ENCODE data around the gene FBXO45. TPM values are rescaled to one million over a fixed set of nuclear protein-coding genes. Genes with fewer than 3 reads are reported as not detected.
A peak's percentile ranks its signal among the peaks of the same experiment; 100 is the strongest.

Gene FBXO45
- total and polyA plus RNA-seq, 10 of the 15 experiments (the other 5 are each of a cell fraction or from before 2014, with no cell fraction given) = 4.0 to 17.3 (median 11.8) TPM

DNA sequence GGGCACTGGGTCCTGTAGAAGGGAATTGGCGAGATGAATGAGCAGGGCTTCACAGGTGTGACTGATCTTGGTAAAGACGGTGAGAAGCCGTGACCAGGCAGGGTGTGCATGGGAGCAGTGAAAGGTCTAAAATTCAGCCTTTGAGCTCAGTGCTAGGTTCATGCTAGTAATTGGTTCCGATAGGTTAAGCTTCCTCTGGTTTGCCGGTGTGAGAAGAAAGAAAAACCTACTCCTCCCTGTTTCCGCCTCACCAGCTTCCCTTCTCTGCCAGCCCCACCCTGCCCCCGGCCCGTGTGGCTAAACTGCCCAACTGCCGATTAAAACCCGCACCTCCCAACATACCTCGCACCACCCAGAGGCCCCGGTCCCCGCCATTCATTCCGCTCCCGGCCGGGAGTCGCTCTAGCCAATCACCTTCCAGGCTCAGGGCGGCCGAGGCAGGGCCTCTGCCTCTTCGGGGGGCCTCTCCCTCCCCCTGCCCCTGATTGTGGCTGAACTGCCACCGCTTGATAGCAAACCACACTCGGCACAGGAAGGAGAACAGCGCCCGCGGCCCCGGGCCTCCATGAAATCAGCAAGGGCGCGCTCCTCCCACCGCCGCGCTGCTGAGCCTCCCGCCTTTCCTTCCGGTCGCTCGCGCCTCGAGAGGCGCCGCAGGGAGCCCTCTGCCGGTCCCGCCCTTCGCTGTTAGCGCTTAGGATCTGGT lies 63.7 kb downstream of the FBXO45 start (continued):
- TF ChIP-seq, protein P1, sequence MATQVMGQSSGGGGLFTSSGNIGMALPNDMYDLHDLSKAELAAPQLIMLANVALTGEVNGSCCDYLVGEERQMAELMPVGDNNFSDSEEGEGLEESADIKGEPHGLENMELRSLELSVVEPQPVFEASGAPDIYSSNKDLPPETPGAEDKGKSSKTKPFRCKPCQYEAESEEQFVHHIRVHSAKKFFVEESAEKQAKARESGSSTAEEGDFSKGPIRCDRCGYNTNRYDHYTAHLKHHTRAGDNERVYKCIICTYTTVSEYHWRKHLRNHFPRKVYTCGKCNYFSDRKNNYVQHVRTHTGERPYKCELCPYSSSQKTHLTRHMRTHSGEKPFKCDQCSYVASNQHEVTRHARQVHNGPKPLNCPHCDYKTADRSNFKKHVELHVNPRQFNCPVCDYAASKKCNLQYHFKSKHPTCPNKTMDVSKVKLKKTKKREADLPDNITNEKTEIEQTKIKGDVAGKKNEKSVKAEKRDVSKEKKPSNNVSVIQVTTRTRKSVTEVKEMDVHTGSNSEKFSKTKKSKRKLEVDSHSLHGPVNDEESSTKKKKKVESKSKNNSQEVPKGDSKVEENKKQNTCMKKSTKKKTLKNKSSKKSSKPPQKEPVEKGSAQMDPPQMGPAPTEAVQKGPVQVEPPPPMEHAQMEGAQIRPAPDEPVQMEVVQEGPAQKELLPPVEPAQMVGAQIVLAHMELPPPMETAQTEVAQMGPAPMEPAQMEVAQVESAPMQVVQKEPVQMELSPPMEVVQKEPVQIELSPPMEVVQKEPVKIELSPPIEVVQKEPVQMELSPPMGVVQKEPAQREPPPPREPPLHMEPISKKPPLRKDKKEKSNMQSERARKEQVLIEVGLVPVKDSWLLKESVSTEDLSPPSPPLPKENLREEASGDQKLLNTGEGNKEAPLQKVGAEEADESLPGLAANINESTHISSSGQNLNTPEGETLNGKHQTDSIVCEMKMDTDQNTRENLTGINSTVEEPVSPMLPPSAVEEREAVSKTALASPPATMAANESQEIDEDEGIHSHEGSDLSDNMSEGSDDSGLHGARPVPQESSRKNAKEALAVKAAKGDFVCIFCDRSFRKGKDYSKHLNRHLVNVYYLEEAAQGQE (IDR thresholded peaks at IDR 0.05; ENCODE audit: low read depth, low read length) = 0 out of 2 replicates have a peak, but pooled peaks have one; percentile 23
- TF ChIP-seq, protein P2, sequence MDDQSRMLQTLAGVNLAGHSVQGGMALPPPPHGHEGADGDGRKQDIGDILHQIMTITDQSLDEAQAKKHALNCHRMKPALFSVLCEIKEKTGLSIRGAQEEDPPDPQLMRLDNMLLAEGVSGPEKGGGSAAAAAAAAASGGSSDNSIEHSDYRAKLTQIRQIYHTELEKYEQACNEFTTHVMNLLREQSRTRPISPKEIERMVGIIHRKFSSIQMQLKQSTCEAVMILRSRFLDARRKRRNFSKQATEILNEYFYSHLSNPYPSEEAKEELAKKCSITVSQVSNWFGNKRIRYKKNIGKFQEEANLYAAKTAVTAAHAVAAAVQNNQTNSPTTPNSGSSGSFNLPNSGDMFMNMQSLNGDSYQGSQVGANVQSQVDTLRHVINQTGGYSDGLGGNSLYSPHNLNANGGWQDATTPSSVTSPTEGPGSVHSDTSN (IDR thresholded peaks at IDR 0.05; ENCODE audit: insufficient replicate concordance, low read depth, low read length) = peak; percentile 6
- TF ChIP-seq NR2C1 (IDR thresholded peaks at IDR 0.05) (peak; percentile 81), POU2F2 (IDR thresholded peaks at IDR 0.05; ENCODE audit: borderline replicate concordance, low read depth, low read length) (peak; percentile 54; the same call in 2 of the 3 replicates), ASH2L (IDR thresholded peaks at IDR 0.05; ENCODE audit: borderline replicate concordance, low read depth) (no peak), TCF3 (IDR thresholded peaks at IDR 0.05; ENCODE audit: borderline replicate concordance, insufficient read depth, low read depth, low read length) (no peak), ZBED1 (IDR thresholded peaks at IDR 0.05; ENCODE audit: borderline replicate concordance) (peak; percentile 28; the same call in 1 of the 2 replicates), TAF1 (IDR thresholded peaks at IDR 0.05; ENCODE audit: borderline replicate concordance, low read depth, low read length) (peak; percentile 69; the same call in 1 of the 2 replicates), CBFB (IDR thresholded peaks at IDR 0.05; ENCODE audit: low read depth) (no peak; the same call in 1 of the 2 replicates), TARDBP (IDR thresholded peaks at IDR 0.05; ENCODE audit: borderline replicate concordance) (0 out of 2 replicates have a peak, but pooled peaks have one; percentile 65), HDGF (IDR thresholded peaks at IDR 0.05) (0 out of 2 replicates have a peak, but pooled peaks have one; percentile 46), CREM (IDR thresholded peaks at IDR 0.05; ENCODE audit: low read depth) (peak; percentile 40; the same call in 1 of the 2 replicates), STAT3 (IDR thresholded peaks at IDR 0.05; ENCODE audit: low read depth, low read length) (no peak), RELA (IDR thresholded peaks at IDR 0.05; ENCODE audit: borderline replicate concordance, partially characterized antibody) (no peak), NRF1 (conservative IDR thresholded peaks at IDR 0.05; ENCODE audit: low read depth, low read length) (no peak), SMARCA5 (IDR thresholded peaks at IDR 0.05) (no peak; the same call in 1 of the 2 replicates), PML (IDR thresholded peaks at IDR 0.05; ENCODE audit: low read length) (peak; percentile 72; the same call in 1 of the 2 replicates), NR2F1 (conservative IDR thresholded peaks at IDR 0.05) (0 out of 2 replicates have a peak, but pooled peaks have one; percentile 39), EED (IDR thresholded peaks at IDR 0.05; ENCODE audit: low read depth) (peak; percentile 55; the same call in 1 of the 2 replicates)
- TF ChIP-seq, protein P3, sequence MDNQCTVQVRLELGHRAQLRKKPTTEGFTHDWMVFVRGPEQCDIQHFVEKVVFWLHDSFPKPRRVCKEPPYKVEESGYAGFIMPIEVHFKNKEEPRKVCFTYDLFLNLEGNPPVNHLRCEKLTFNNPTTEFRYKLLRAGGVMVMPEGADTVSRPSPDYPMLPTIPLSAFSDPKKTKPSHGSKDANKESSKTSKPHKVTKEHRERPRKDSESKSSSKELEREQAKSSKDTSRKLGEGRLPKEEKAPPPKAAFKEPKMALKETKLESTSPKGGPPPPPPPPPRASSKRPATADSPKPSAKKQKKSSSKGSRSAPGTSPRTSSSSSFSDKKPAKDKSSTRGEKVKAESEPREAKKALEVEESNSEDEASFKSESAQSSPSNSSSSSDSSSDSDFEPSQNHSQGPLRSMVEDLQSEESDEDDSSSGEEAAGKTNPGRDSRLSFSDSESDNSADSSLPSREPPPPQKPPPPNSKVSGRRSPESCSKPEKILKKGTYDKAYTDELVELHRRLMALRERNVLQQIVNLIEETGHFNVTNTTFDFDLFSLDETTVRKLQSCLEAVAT (IDR thresholded peaks at IDR 0.05) = peak; percentile 68; the same call in 1 of the 2 replicates
- TF ChIP-seq, protein P4, sequence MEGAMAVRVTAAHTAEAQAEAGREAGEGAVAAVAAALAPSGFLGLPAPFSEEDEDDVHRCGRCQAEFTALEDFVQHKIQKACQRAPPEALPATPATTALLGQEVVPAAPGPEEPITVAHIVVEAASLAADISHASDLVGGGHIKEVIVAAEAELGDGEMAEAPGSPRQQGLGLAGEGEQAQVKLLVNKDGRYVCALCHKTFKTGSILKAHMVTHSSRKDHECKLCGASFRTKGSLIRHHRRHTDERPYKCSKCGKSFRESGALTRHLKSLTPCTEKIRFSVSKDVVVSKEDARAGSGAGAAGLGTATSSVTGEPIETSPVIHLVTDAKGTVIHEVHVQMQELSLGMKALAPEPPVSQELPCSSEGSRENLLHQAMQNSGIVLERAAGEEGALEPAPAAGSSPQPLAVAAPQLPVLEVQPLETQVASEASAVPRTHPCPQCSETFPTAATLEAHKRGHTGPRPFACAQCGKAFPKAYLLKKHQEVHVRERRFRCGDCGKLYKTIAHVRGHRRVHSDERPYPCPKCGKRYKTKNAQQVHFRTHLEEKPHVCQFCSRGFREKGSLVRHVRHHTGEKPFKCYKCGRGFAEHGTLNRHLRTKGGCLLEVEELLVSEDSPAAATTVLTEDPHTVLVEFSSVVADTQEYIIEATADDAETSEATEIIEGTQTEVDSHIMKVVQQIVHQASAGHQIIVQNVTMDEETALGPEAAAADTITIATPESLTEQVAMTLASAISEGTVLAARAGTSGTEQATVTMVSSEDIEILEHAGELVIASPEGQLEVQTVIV (IDR thresholded peaks at IDR 0.05; ENCODE audit: borderline replicate concordance, partially characterized antibody) = peak; percentile 19
- TF ChIP-seq, protein P5, sequence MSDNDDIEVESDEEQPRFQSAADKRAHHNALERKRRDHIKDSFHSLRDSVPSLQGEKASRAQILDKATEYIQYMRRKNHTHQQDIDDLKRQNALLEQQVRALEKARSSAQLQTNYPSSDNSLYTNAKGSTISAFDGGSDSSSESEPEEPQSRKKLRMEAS (IDR thresholded peaks at IDR 0.05; ENCODE audit: low read depth, low read length) = peak; percentile 69
